Germinal center (tissue), 1 donor: ENCODE results near the gene TTC39A.

Experiments
- DNase-seq: peaks from one replicate; pipeline ENCODE4 v3.0.0; 2012; ENCODE audit warnings: mixed read lengths, low spot score

TTC39A gene

DNA sequence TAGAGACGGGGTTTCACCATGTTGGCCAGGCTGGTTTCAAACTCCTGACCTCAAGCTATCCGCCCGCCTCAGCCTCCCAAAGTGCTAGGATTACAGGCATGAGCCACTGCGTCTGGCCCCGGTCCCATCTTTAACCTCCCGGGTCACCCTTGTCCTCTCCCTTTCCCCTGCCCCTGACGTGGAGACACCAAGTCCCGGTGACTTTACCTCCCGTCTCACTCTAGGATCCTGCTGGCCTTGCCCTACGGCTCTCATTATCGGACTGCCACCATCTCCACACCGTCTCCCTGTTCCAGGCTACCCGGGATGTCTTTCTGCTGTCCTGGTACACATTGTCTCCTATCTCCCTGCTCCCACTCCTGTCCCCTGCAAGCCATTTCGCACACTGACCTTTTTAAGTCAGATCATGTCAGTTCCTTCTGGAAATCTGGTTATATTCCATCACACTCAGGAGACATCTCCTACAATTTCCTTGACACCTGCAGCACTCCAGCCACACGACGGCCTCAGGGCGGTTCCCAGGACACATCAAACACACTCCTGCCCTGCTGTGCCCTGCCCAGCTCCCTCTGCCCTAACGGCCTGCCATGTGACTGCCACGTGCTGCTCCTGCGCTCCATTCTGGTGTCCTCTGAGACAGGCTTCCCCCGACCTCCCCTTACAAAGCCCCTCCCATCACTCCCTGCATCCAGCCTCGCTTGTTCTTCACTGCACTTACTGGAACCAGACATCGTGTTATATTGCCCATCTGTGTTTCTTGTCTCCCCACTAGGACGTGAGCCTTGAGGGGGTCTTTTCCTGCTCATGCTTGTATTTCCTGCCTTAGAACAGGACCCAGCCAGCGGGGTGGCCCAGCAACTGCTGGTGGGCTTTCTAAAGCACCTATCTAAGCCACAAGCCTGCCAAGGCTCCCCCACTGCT lies 32.7 kb downstream of the TTC39A start:
- DNase-seq, result no peak

DNA sequence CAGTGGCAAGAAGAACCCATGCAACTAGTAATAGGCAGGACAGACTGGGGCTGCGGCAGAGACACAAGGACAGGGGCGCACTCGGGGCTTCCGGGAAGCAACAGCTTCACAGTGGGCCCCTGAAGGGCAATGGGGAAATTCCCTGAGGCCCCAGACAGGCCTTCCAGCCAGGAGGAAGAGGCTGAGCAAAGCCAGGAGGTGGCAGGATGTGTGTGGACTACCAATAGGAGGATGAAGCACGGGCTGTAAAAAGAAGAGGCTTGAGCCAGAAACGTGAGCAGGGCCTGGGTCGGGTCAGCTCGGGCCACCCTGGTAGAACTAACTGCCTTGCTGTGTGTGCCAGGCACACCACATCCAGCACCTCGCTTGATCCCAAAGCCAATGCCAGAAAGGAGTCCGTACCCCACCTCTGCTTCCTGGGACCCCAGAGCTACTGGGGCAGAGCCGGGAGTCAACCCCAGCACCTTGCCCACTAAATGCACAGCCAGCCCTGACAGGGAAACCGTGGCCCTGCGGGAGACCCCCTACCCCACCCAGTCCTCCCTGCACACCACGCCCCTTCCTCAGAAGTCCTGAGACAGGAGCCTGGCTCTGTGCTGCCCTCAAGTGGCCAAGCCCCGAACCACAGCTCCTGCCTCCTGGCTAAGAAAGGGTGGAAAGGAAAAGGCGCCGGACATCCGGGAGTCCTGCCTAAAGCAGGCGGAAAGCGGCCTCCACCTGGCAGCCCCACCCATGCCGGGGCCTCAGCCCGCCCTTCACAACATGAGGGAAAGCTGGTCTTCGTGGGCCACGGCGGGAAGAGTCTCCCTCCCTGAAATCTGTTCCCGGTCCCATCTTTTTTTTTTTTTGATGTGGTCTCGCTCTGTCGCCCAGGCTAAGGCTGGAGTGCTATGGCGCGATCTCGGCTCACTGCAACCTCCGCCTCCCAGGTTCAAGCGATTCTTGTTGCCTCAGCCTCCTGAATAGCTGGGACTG lies 33.7 kb downstream of the TTC39A start:
- DNase-seq, result peak; percentile 77

DNA sequence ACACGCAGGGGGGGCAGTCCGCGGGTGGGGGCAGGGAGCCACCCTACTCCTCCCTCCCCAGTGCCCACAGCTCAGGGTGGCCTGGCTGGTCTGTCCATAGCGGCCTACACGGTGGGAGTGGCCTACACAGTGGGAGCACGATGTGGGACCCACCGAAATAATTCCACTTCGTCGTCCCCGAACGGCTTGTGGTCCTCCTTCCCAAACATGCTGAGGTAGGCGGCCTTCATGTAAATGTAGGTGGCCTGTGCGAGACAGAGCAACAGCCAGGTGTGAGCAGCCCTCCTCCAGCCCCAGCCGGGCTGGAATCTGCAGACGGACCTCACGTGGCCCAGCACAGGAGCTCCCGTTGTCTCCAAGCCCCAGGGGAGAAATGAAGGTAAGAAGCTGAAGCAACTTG lies 34.4 kb downstream of the TTC39A start:
- DNase-seq, result no peak

- DNase-seq, result no peak
These were observed 35.7 kb downstream of the TTC39A start for GRCh38 chr1:51294566-51295184.

GRCh38 chr1:51293898-51294515 lies 36.4 kb downstream of the TTC39A start:
- DNase-seq, result no peak

DNA sequence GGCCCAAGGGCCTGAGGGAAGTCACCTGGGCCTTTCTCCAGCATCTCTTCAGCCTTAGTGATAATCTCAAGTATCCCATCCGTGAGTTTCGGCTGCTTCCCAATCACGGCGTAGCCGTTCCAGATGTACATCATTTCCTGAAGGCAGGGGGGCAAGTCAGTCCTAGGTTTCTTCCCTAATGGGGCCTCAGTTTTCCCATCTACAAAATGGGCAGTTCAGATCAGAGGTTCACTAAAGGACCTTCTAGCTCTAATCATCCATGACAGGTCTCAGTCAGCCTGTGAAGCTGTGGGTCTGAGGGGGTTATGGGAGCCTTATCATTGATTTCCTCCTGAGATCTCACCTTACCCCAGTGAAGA lies 39.9 kb downstream of the TTC39A start:
- DNase-seq, result no peak

- DNase-seq, result no peak
These were observed 40.5 kb downstream of the TTC39A start for GRCh38 chr1:51289676-51290488.

DNA sequence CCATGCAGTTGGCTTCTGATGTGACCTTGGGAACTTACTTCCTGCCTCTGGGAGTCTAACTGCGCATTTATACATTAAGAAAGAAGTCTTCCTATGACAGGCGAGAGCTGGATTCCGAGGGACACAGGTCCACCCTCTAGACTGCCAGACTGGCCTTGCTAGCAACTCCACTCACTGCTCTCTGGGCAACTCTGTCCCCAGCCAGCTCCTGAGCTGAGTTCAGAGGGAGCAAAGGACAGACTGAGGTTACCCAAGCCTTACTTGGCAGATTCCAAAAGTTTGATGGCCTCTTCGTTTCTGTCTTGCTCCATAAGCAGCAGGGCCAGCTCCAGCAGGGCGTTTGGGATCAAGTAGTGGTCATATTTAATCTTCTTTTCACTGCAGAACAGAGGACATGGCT lies 41.8 kb downstream of the TTC39A start:
- DNase-seq, result no peak

GRCh38 chr1:51287966-51288365 lies 42.4 kb downstream of the TTC39A start:
- no peak for DNase-seq

- no peak for DNase-seq
These were observed 45.3 kb downstream of the TTC39A start for GRCh38 chr1:51285055-51285454.

- no peak for DNase-seq
These were observed 45.8 kb downstream of the TTC39A start for GRCh38 chr1:51284487-51284954.

GRCh38 chr1:51283979-51284378 lies 46.4 kb downstream of the TTC39A start:
- DNase-seq, result no peak

DNA sequence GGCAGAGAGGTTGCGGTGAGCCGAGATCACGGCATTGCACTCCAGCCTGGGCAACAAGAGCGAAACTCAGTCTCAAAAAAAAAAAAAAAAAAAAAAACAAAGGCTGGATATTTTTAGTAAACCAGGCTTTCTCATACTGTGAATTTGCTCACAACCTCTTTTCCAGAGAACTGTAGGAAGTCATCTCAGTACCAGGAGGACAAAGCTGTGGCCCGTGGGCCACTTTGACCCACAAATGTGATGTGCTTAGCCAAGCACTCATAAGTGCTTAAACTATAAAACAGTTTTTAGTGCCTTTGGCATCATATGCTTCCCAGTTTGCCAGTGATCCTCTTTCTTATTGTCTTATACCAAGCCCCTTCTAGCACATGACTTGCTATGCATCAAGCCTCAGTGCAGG lies 47.8 kb downstream of the TTC39A start:
- DNase-seq, result no peak

- no peak for DNase-seq
These were observed 48.6 kb downstream of the TTC39A start for GRCh38 chr1:51281807-51282206.

DNA sequence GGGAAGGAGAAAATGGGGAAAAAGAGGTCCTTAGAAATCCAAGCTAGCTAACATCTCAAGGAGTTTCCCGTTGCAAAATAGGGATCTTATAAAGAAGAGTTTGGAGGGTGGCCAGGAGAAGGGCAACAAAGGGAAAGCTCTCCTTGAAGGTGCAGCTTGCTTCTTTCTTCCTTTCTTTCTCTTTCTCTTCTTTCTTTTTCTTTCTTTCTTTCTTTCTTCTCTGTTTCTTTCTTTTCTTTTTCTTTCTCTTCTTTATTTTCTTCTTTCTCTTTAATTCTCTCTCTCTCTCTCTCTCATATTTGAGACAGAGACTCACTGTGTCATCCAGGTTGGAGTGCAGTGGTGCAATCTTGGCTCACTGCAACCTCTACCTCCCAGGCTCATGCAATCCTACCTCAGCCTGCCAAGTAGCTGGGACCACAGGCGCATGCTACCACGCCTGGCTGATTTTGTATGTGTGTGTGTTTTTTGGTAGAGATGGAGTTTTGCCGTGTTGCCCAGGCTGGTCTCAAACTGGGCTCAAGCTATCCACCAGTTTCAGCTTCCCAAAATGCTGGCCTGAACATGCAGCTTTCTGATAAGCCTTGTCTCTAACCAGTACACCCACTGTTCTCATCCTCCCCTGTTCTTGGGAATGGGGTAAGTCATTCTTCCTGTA lies 49.9 kb downstream of the TTC39A start:
- DNase-seq, result no peak

DNA sequence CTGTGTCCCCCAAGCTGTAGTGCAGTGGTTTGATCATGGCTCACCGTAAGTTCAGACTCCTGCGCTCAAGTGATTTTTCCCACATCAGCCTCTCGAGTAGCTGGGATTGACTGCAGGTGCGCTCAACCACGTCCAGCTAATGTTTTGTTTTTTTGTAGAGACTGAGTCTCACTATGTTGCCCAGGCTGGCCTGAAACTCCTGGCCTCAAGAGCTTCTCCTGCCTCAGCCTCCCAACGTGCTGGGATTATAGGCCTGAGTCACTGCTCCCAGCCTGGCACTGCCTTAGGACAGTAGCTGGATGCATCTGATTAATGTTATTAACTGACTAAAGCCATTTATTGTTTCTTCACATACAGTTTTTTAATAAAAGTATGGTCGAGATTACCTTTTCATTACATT lies 54.1 kb downstream of the TTC39A start:
- no peak for DNase-seq

- no peak for DNase-seq
These were observed 55.7 kb downstream of the TTC39A start for GRCh38 chr1:51274676-51275075.

GRCh38 chr1:51272916-51273315 lies 57.4 kb downstream of the TTC39A start:
- no peak for DNase-seq

- no peak for DNase-seq
These were observed 59.6 kb downstream of the TTC39A start for GRCh38 chr1:51270751-51271150.

GRCh38 chr1:51268634-51269033 lies 61.7 kb downstream of the TTC39A start:
- DNase-seq, result no peak
